ENCODE data around the gene JAKMIP2. TPM values are rescaled to one million over a fixed set of nuclear protein-coding genes. Genes with fewer than 3 reads are reported as not detected.

The JAKMIP2 gene
- total RNA-seq, 1 donor from 2014 or later, result 0.49 TPM

- TF ChIP-seq CTCF (IDR thresholded peaks at IDR 0.05) (no peak), POLR2A (IDR thresholded peaks at IDR 0.05) (no peak), POLR2AphosphoS5 (IDR thresholded peaks at IDR 0.05; ENCODE audit: insufficient read depth in 1 of 2, low read depth in 1 of 2) (no peak)
- no peaks in the 10 kb centered on the region for H3K36me3 ChIP-seq
- intact Hi-C loops (cut with DNase I), result no loop called here
- no peak for DNase-seq (ENCODE audit: extremely low spot score in 2 of 2)
- no peaks in the 10 kb centered on the region for H3K27me3 ChIP-seq
- H3K4me1 ChIP-seq, result no peaks in the 10 kb centered on the region
- no peak overlapping the region for H3K27ac ChIP-seq
- no peak overlapping the region for H3K4me3 ChIP-seq
- H3K9me3 ChIP-seq, result no peaks in the 10 kb centered on the region
Measured at GRCh38 chr5:147776989-147777388, 5.5 kb downstream of the JAKMIP2 start.

GRCh38 chr5:147773587-147773986 lies 8.9 kb downstream of the JAKMIP2 start:
- Histone ChIP-seq H3K27ac (no peak overlapping the region), H3K9me3 (no peaks in the 10 kb centered on the region), H3K36me3 (no peaks in the 10 kb centered on the region), H3K4me1 (no peaks in the 10 kb centered on the region), H3K4me3 (no peak overlapping the region), H3K27me3 (no peaks in the 10 kb centered on the region)
- no peak for DNase-seq (ENCODE audit: extremely low spot score in 2 of 2)
- TF ChIP-seq POLR2AphosphoS5 (IDR thresholded peaks at IDR 0.05; ENCODE audit: insufficient read depth in 1 of 2, low read depth in 1 of 2), result no peak
- TF ChIP-seq CTCF (IDR thresholded peaks at IDR 0.05), result no peak
- TF ChIP-seq POLR2A (IDR thresholded peaks at IDR 0.05), result no peak
- intact Hi-C loops (cut with DNase I), result no loop called here

- intact Hi-C loops (cut with DNase I), result no loop called here
- Histone ChIP-seq H3K9me3 (no peaks in the 10 kb centered on the region), H3K4me1 (no peaks in the 10 kb centered on the region), H3K36me3 (no peaks in the 10 kb centered on the region), H3K27me3 (no peaks in the 10 kb centered on the region), H3K27ac (no peak overlapping the region), H3K4me3 (no peak overlapping the region)
- no peak for TF ChIP-seq CTCF (IDR thresholded peaks at IDR 0.05)
- TF ChIP-seq POLR2AphosphoS5 (IDR thresholded peaks at IDR 0.05; ENCODE audit: insufficient read depth in 1 of 2, low read depth in 1 of 2), result no peak
- no peak for TF ChIP-seq POLR2A (IDR thresholded peaks at IDR 0.05)
- no peak for DNase-seq (ENCODE audit: extremely low spot score in 2 of 2)
Measured at GRCh38 chr5:147773139-147773538, 9.4 kb downstream of the JAKMIP2 start.

- intact Hi-C loops (cut with DNase I), result no loop called here
- Histone ChIP-seq H3K4me1 (no peaks in the 10 kb centered on the region), H3K9me3 (no peaks in the 10 kb centered on the region), H3K4me3 (no peak overlapping the region), H3K27ac (no peak overlapping the region), H3K27me3 (no peaks in the 10 kb centered on the region), H3K36me3 (no peaks in the 10 kb centered on the region)
- DNase-seq (ENCODE audit: extremely low spot score in 2 of 2), result no peak
- TF ChIP-seq POLR2AphosphoS5 (IDR thresholded peaks at IDR 0.05; ENCODE audit: insufficient read depth in 1 of 2, low read depth in 1 of 2) (no peak), POLR2A (IDR thresholded peaks at IDR 0.05) (no peak), CTCF (IDR thresholded peaks at IDR 0.05) (no peak)
Measured at GRCh38 chr5:147767048-147767447, 15.5 kb downstream of the JAKMIP2 start.

GRCh38 chr5:147763791-147764525 lies 18.6 kb downstream of the JAKMIP2 start:
- Histone ChIP-seq H3K27me3 (no peaks in the 10 kb centered on the region), H3K4me3 (no peak overlapping the region), H3K4me1 (no peaks in the 10 kb centered on the region), H3K27ac (no peak overlapping the region), H3K36me3 (no peaks in the 10 kb centered on the region), H3K9me3 (no peaks in the 10 kb centered on the region)
- intact Hi-C loops (cut with DNase I), result no loop called here
- DNase-seq (ENCODE audit: extremely low spot score in 2 of 2), result no peak
- no peak for TF ChIP-seq POLR2AphosphoS5 (IDR thresholded peaks at IDR 0.05; ENCODE audit: insufficient read depth in 1 of 2, low read depth in 1 of 2)
- TF ChIP-seq POLR2A (IDR thresholded peaks at IDR 0.05), result no peak
- TF ChIP-seq CTCF (IDR thresholded peaks at IDR 0.05), result no peak
